K562 (cell line): ENCODE data around the gene LRRC4C. TPM values are rescaled to one million over a fixed set of nuclear protein-coding genes. Genes with fewer than 3 reads are reported as not detected.

Experiments
- ATAC-seq: fragments of 200-7000 bp; cut with Tn5 transposase; 3 replicates; pipeline ENCODE4 v1.9.1; 2020; ENCODE audit warnings: moderate library complexity
- BruUV-seq: library from RNA; stranded (reverse); fragments of 400-500 nt; replicated peaks from 2 replicates; lab custom pipeline; 2021; lab: Mats Ljungman, UMichigan
- CTCF ChIA-PET: fragments of 300-600 bp; formaldehyde crosslinking; extraction: SDS; loops from one replicate; lab custom pipeline; 2021; ENCODE audit warnings: low intra/inter-chr PET ratio; lab: Yijun Ruan, JAX
- POLR2A ChIA-PET: fragments of 300-600, 350-650 bp; sonication (Branson Sonifier 250); formaldehyde crosslinking; extraction: SDS; loops from one replicate; lab custom pipeline; 2021; ENCODE audit warnings: antibody characterized with exemption, inconsistent platforms; lab: Yijun Ruan, JAX
- DNase-seq, 4 experiments: peaks; one replicate each; pipeline versions ENCODE4 v3.0.0 to v3.0.0-alpha.2; 2011 to 2018; ENCODE audit warnings: low spot score in 3 of 4, mixed read lengths in 3 of 4; ENCODE audit errors: extremely low read depth in 1 of 4
- FAIRE-seq: peaks from 2 replicates; lab custom pipeline; 2011; peaks lifted over from hg19 to GRCh38; lab: Jason Lieb, UNC
- H2AFZ ChIP-seq: 2 replicates; pipeline ENCODE4 v1.6.0; 2011; ENCODE audit warnings: low read depth, low read length, control low read depth, inconsistent platforms
- H3K27ac ChIP-seq: fragments of 200-600 bp; 3 replicates; pipeline ENCODE4 v1.8.0; 2011; ENCODE audit warnings: low read depth, mild to moderate bottlenecking, control low read depth, inconsistent platforms, low read length, moderate library complexity, mixed read lengths; ENCODE audit errors: extremely low read depth
- H3K27me3 ChIP-seq, 2 experiments: fragments of 300-600 bp in 1 of 2; 2 replicates in 1 of 2; 3 replicates in 1 of 2; pipeline versions ENCODE4 v1.6.0 to v1.8.0; 2011; ENCODE audit warnings: inconsistent platforms in 2 of 2, low read length in 2 of 2, mild to moderate bottlenecking in 1 of 2, mixed read lengths in 1 of 2, moderate library complexity in 1 of 2; ENCODE audit not compliant: control insufficient read depth in 2 of 2, insufficient read depth in 2 of 2
- H3K36me3 ChIP-seq: fragments of 300-600 bp; 3 replicates; pipeline ENCODE4 v1.8.0; 2011; ENCODE audit warnings: mild to moderate bottlenecking, low read length, inconsistent platforms; ENCODE audit not compliant: control insufficient read depth, insufficient read depth
- H3K4me1 ChIP-seq, 2 experiments: fragments of 200-600 bp in 1 of 2; replicated peaks in 1 of 2; 2 replicates in 1 of 2; 3 replicates in 1 of 2; pipeline versions ENCODE4 v1.5.1 to v1.8.0; 2011; ENCODE audit warnings: inconsistent platforms in 2 of 2, low read length in 2 of 2, mild to moderate bottlenecking in 1 of 2, mixed read lengths in 1 of 2, moderate library complexity in 1 of 2; ENCODE audit not compliant: control insufficient read depth in 2 of 2, insufficient read depth in 2 of 2
- H3K4me2 ChIP-seq: 2 replicates; pipeline ENCODE4 v1.6.1; 2011; ENCODE audit warnings: low read length, control low read depth, inconsistent platforms, mixed read lengths; ENCODE audit not compliant: insufficient read depth
- H3K4me3 ChIP-seq: fragments of 200-600 bp; sonication (generic), shearing (Covaris generic); 2 replicates; pipeline ENCODE4 v1.5.1; 2016; ENCODE audit warnings: control low read depth, inconsistent platforms
- H3K79me2 ChIP-seq: fragments of 200-600 bp; 3 replicates; pipeline ENCODE4 v1.8.0; 2011; ENCODE audit warnings: low read length, inconsistent platforms; ENCODE audit not compliant: control insufficient read depth, insufficient read depth
- H3K9ac ChIP-seq, 2 experiments: 2 replicates each; pipeline versions ENCODE4 v1.6.0 to v1.6.1; 2011; ENCODE audit warnings: low read depth in 2 of 2, low read length in 2 of 2, control low read depth in 1 of 2, inconsistent platforms in 1 of 2, mild to moderate bottlenecking in 1 of 2, mixed read lengths in 1 of 2; ENCODE audit not compliant: insufficient read depth in 1 of 2
- H3K9me1 ChIP-seq: one replicate; pipeline ENCODE4 v1.6.0; 2011; ENCODE audit warnings: inconsistent platforms, mild to moderate bottlenecking, low read length, moderate library complexity; ENCODE audit not compliant: control insufficient read depth, insufficient read depth
- H3K9me3 ChIP-seq: replicated peaks from 2 replicates; pipeline ENCODE4 v1.5.1; 2011; ENCODE audit warnings: low read depth, low read length, inconsistent platforms; ENCODE audit not compliant: control insufficient read depth, insufficient read depth
- H4K20me1 ChIP-seq: replicated peaks from 2 replicates; pipeline ENCODE4 v1.6.1; 2011; ENCODE audit warnings: low read length, inconsistent platforms, mixed read lengths; ENCODE audit not compliant: control insufficient read depth, insufficient read depth
- BRF1 ChIP-seq: IDR thresholded peaks from 3 replicates; pipeline ENCODE4 v1.6.1; 2011; ENCODE audit warnings: borderline replicate concordance, mild to moderate bottlenecking; ENCODE audit not compliant: insufficient read length; ENCODE audit errors: extremely low read depth
- NELFE ChIP-seq: IDR thresholded peaks from 2 replicates; pipeline ENCODE4 v1.6.1; 2011; ENCODE audit warnings: mild to moderate bottlenecking; ENCODE audit not compliant: insufficient read depth, insufficient read length
- PHF20 ChIP-seq: fragments of 450-650 bp; IDR thresholded peaks from 2 replicates; pipeline ENCODE4 v1.6.1; 2018; ENCODE audit not compliant: partially characterized antibody
- PURB ChIP-seq: sonication (generic); formaldehyde crosslinking; IDR thresholded peaks from 2 replicates; pipeline ENCODE4 v1.9.0; 2021; ENCODE audit warnings: low read depth, mild to moderate bottlenecking, missing genetic modification reagents
- SRF ChIP-seq, 2 experiments: fragments of 250-450, 450-650 bp in 1 of 2; sonication (Bioruptor Pico) in 1 of 2; sonication (generic) in 1 of 2; formaldehyde crosslinking; IDR thresholded peaks; 2 replicates each; pipeline versions ENCODE4 v1.5.0 to v1.5.1; 2020 to 2022; ENCODE audit warnings: mild to moderate bottlenecking in 1 of 2, missing genetic modification reagents in 1 of 2
- TFAM ChIP-seq: fragments of 250-450 bp; sonication (Bioruptor Pico); conservative IDR thresholded peaks from 2 replicates; pipeline ENCODE4 v1.5.0; 2021; ENCODE audit warnings: mild to moderate bottlenecking, moderate library complexity
- ZNF717 ChIP-seq: fragments of 250-450 bp; sonication (Bioruptor Pico); IDR thresholded peaks from 2 replicates; pipeline ENCODE4 v1.5.0; 2021
- WGBS: fragments of 100-300 bp; shearing (Covaris generic); methylation state at CpG from one replicate; pipeline ENCODE4 v1.1.6; 2016; ENCODE audit warnings: low coverage, mixed read lengths; ENCODE audit not compliant: insufficient coverage; ENCODE audit errors: missing lambda C conversion rate; 5-methylcytosine and 5-hydroxymethylcytosine counted together
- in situ Hi-C: fragments of 300-500 bp; cut with MboI; formaldehyde crosslinking; loops from 4 replicates; pipeline ENCODE4 v1.15.0; 2018; ENCODE audit warnings: inconsistent platforms, mixed read lengths
- intact Hi-C: fragments of 100-400 bp; cut with micrococcal nuclease; formaldehyde crosslinking; loops from 2 replicates; pipeline ENCODE4 v1.14.2; 2022
- polyA plus RNA-seq, 8 experiments: library from polyadenylated mRNA; depleted of rRNA in 4 of 8; stranded (reverse) in 5 of 8; unstranded in 3 of 8; fragments of >200 nt; fragmentation: Nextera tagmentation in 2 of 8; fragmentation: Illumina TruSeq in 1 of 8; extraction: Ambion mirVana in 2 of 8; extraction: Trizol in 1 of 8; gene quantifications; 2 replicates each; pipeline versions ENCODE4 v1.2.1 to v1.2.3, GENCODE V29; 2011 to 2014; ENCODE audit warnings: inconsistent platforms in 1 of 8, missing spikeins in 1 of 8
- total RNA-seq, 7 experiments: library from RNA; depleted of rRNA in 6 of 7; stranded (reverse); fragments of >200 nt in 6 of 7; fragmentation: Illumina TruSeq in 2 of 7; extraction: Trizol in 2 of 7; gene quantifications; 2 replicates each; pipeline versions ENCODE4 v1.2.1 to v1.2.3, GENCODE V29; 2011 to 2021; ENCODE audit warnings: low replicate concordance in 1 of 7
- TF ChIP-seq, protein P1 (sequence below): fragments of 250-450 bp; sonication (Bioruptor Pico); IDR thresholded peaks from 2 replicates; pipeline ENCODE4 v1.5.0; 2021
- TF ChIP-seq, protein P2 (sequence below): fragments of 250-450 bp; sonication (Bioruptor Pico); IDR thresholded peaks from 2 replicates; pipeline ENCODE4 v1.5.0; 2021; ENCODE audit warnings: mild to moderate bottlenecking, borderline replicate concordance
- TF ChIP-seq, protein P3 (sequence below): IDR thresholded peaks from 3 replicates; pipeline ENCODE4 v1.6.1; 2011; ENCODE audit warnings: borderline replicate concordance, mild to moderate bottlenecking; ENCODE audit not compliant: insufficient read length, insufficient read depth

LRRC4C gene
- total and polyA plus RNA-seq, 9 of the 15 experiments (the other 6 are each of a cell fraction or from before 2014, with no cell fraction given), result not detected

DNA sequence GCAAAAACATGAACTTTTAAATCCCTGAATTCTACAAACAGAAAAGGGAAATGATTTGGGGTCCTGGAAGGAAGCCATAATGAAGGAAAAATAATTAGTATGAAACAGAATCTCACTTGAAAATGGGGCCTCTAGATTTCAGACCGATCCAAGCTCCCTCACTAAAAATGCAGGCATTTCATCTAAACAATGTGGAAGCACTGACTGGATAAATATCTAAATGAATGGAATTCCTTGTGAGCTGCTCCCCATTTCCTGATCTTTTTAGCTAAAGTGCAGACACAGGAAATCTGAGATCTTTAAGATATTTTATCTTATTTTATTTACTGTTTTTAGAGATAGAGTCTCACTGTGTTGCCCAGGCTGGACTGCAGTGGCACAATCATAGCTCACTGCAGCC lies 1255.8 kb downstream of the LRRC4C start:
- no peak for DNase-seq
- H3K79me2 ChIP-seq, result no peaks in the 10 kb centered on the region
- no peak for ATAC-seq
- no TSS peak for BruUV-seq
- no peaks in the 10 kb centered on the region for H3K9me3 ChIP-seq
- H4K20me1 ChIP-seq, result no peaks in the 10 kb centered on the region
- H3K4me3 ChIP-seq, result no peak overlapping the region
- no peaks in the 10 kb centered on the region for H3K27me3 ChIP-seq
- no peak overlapping the region for H3K27ac ChIP-seq
- in situ Hi-C loops (no loop called here), intact Hi-C loops (no loop called here)
- no peak overlapping the region for H3K4me2 ChIP-seq
- H3K4me1 ChIP-seq, result no peaks in the 10 kb centered on the region
- no peak for FAIRE-seq
- H2AFZ ChIP-seq, result no peak overlapping the region
- POLR2A ChIA-PET, result no interaction called here
- H3K36me3 ChIP-seq, result no peaks in the 10 kb centered on the region
- no peak overlapping the region for H3K9ac ChIP-seq
- no peaks in the 10 kb centered on the region for H3K9me1 ChIP-seq
- CTCF ChIA-PET, result no interaction called here
- TF ChIP-seq NELFE, result no peak
- no peak for TF ChIP-seq TFAM (CRISPR knock-in tag)
- no peak for TF ChIP-seq ZNF717 (CRISPR knock-in tag)
- TF ChIP-seq BRF1, result no peak
- TF ChIP-seq, all 486 proteins: peak for 0
- 0% methylated on average over 1 of the region's 1 CpG for WGBS

DNA sequence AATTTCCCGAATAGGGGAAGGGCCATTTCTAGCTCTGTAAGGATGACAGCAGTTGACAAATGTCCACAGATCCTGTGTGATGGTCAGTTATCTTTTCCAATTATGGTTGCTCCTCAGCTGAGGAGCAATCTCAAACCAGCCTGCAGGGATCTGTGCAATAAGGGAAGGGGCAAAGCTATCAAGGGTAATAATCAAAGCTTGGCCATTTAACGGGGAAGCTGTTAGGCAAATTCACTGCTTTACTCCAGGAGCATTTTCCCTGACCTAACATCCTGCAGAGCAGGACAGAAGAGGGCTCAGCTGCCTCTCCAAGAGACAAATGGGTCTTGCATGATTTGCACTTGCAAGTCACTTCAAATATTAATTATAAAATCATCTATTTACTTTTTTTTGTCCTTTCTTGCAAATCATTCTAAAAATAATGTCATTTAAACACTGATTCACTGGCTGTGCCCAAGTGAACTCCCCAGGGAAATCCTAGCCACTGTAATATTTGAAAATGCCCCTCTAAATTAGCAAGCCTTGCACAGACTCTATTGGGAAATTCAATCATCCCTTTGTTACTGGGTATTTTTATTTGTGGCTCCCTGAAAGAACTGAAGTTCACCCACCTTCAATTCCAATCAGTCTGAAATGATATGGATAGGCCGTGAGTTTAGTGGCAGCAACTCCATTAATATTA lies 1256.7 kb downstream of the LRRC4C start:
- CTCF ChIA-PET, result no interaction called here
- Histone ChIP-seq H3K4me1 (no peaks in the 10 kb centered on the region), H3K4me2 (no peak overlapping the region), H3K9ac (no peak overlapping the region), H3K27me3 (no peaks in the 10 kb centered on the region), H3K9me1 (no peaks in the 10 kb centered on the region), H4K20me1 (no peaks in the 10 kb centered on the region), H3K79me2 (no peaks in the 10 kb centered on the region), H3K36me3 (no peaks in the 10 kb centered on the region), H3K9me3 (no peaks in the 10 kb centered on the region), H3K27ac (no peak overlapping the region), H2AFZ (no peak overlapping the region), H3K4me3 (no peak overlapping the region)
- no TSS peak for BruUV-seq
- WGBS, result 0% methylated on average over 3 of the region's 3 CpGs
- in situ Hi-C loops, result no loop called here
- ATAC-seq, result no peak
- intact Hi-C loops, result no loop called here
- POLR2A ChIA-PET, result no interaction called here
- no peak for FAIRE-seq
- DNase-seq, result no peak
- no peak for TF ChIP-seq PHF20
- TF ChIP-seq, protein P1, sequence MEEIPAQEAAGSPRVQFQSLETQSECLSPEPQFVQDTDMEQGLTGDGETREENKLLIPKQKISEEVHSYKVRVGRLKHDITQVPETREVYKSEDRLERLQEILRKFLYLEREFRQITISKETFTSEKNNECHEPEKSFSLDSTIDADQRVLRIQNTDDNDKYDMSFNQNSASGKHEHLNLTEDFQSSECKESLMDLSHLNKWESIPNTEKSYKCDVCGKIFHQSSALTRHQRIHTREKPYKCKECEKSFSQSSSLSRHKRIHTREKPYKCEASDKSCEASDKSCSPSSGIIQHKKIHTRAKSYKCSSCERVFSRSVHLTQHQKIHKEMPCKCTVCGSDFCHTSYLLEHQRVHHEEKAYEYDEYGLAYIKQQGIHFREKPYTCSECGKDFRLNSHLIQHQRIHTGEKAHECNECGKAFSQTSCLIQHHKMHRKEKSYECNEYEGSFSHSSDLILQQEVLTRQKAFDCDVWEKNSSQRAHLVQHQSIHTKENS, result no peak
- TF ChIP-seq SRF (CRISPR knock-in tag; IDR thresholded peaks at IDR 0.05), result no peak
- TF ChIP-seq, protein P2, sequence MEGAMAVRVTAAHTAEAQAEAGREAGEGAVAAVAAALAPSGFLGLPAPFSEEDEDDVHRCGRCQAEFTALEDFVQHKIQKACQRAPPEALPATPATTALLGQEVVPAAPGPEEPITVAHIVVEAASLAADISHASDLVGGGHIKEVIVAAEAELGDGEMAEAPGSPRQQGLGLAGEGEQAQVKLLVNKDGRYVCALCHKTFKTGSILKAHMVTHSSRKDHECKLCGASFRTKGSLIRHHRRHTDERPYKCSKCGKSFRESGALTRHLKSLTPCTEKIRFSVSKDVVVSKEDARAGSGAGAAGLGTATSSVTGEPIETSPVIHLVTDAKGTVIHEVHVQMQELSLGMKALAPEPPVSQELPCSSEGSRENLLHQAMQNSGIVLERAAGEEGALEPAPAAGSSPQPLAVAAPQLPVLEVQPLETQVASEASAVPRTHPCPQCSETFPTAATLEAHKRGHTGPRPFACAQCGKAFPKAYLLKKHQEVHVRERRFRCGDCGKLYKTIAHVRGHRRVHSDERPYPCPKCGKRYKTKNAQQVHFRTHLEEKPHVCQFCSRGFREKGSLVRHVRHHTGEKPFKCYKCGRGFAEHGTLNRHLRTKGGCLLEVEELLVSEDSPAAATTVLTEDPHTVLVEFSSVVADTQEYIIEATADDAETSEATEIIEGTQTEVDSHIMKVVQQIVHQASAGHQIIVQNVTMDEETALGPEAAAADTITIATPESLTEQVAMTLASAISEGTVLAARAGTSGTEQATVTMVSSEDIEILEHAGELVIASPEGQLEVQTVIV (CRISPR knock-in tag), result no peak
- no peak for TF ChIP-seq PURB (CRISPR knock-in tag)
- TF ChIP-seq, protein P3, sequence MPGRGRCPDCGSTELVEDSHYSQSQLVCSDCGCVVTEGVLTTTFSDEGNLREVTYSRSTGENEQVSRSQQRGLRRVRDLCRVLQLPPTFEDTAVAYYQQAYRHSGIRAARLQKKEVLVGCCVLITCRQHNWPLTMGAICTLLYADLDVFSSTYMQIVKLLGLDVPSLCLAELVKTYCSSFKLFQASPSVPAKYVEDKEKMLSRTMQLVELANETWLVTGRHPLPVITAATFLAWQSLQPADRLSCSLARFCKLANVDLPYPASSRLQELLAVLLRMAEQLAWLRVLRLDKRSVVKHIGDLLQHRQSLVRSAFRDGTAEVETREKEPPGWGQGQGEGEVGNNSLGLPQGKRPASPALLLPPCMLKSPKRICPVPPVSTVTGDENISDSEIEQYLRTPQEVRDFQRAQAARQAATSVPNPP, result no peak
